Measurements from ENCODE around the gene ROBO4.

ROBO4 gene

DNA sequence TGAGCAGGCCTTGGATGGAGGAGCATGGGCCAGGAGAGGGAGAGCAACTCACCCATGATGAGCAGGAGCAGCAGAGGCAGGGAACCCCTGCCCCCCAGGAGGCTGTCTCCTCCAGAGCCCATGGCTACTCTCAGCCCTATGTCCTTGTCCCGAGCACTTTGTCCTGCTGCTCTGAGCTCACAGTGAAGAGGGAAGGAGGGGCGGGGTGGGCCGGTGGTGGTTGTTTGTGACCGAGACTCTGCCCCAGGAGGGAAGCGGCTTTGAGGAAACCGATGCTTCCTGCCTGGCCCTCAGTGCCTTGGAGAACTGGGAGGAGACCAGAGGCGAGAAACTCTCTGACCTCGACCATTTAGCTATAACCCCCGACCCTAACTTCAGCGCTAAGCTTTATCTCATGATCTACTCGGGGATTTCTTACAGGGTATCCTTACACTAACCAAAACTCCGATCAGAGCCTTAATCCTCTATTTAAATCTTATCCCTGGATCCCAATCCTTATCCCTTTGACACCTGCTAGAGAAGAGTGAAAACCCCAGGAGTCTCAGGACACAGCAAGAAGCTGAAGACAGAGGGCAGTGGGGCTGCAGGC is at the start of gene ROBO4:
Gene ROBO4, minus strand, starts transcription at position 192 of the 589 bp plus-strand sequence. Its CDS starts 70 bp downstream, at position 122.
- DNase-seq = no peak

DNA sequence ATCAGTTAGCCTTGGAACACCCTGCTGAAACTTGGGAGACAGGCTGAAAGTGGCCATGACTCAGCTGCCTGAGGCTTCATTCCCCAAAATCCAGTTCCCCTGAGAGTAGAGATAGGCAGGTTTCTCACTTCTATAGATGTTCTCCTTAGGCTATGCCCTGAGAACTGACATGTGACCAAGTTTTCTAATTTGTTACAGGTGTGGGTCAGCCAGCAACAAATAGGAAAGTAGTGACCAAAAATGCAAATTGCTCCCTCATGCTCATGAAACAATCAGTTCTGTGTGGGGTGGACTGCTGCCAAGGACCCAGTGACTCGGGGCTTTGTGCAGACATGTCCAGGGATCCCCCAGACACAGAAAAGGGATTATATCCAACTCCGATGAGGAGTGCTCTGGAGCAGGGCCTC is 49.1 kb upstream of the ROBO4 start:
- no peak for DNase-seq

DNA sequence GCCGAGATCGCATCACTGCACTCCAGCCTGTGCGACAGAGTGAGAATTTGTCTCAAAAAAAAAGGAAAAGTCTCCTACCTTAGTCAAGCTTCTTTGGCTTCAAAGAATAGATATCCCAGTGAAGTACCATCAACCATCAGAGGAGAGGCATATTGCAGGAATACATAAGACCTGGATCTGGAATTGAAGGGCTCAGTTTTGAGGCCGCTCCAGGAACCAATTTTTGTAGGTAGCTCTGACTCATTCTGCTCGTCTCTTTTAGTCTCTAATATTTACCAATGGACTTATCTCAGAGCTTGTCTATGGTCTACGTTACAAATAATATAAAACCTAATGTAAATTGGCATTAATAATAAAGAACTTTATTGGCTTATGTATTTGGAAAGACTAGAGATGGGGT is 48.2 kb upstream of the ROBO4 start:
- no peak for DNase-seq

DNA sequence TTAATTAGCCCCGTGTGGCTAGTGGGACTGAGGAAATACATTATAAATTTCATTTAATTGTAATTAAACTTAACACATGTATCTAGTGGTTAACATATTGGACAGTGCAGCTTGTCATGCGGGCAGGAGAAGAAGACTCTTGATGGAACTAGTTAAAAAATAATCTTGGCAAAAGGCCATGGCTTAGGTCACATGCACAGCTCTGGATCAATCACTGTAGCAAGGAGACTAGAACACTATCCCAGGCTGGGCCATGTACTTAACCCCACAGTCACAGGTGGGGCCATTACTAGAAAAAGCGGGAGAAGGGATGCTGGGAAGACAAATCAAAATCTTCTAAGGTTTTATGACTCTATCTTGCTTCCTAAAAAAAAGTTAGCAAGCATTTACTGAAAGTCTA is 46.9 kb upstream of the ROBO4 start:
- no peak for DNase-seq

DNA sequence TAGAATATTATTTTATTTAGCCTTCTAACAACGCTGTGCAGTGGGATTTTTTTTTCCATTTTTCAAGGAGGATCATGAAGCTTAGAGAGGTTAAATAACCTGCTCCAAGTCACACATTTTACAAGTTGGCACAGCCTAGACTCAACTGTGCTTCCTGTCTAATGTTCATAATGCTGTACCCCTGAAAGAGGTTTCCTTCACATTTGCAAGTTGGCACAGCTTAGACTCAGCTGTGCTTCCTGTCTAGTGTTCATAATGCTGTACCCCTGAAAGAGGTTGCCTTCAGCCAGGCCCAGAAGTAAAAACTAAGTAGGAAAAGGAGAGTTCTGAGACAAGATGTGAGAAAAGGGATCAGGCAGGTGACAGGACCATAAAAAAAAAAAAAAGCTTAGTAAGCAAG is 46.1 kb upstream of the ROBO4 start:
- DNase-seq = no peak

DNA sequence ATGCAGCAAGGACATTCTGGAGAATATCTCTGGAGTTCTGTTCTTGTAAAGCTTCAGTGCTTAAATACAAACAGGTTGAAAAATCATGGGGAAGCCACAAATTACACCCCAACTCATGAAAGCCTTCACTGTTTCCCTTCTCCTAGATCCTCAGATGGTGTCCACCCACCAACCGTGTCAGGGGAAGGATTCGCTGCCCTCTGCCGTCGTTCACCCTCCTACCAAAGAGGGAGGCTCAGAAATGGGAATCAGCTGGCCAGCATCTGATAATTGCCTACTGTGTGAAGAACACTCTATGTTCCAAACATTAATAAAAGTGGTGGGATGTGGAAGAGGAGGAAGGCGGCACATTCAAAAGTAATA is 45.6 kb upstream of the ROBO4 start:
- no peak for DNase-seq

DNA sequence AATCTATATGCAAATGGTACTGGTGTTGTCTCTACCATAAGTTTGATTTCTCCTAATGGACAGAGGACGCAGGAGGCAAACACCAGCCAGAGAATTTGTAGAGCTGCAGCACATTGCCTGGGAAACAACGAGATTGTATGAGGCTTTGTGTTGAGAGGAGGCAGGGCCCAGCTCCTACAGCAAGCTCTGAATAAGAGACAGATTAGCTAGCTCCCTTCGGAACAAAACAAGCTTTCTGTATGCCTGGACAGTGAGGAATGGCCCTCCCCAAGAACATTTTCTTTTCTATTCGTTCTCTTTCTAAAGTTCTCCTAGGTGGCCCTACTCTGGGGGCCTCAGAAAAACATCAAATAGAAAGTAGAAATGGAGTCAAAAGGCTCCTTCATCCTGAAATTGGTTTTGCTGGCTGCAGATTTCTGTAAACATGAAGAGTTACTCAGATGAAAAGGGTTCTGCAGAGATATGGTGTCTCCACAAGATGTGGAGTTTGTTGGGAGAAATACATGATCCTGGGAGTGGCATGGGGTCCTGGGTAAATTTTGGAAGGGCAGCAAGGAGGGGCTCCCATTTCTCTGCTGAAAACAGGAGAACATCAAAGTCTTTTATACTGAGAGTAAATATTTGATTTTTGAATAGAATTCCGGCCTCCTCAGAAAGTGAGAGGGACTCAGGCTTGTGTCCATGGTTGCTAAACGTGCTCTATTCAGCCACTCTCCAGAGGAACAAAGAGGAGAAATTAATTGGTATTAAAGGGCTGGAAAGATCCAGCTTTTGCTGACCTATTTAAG is 45.0 kb upstream of the ROBO4 start:
- no peak for DNase-seq

DNA sequence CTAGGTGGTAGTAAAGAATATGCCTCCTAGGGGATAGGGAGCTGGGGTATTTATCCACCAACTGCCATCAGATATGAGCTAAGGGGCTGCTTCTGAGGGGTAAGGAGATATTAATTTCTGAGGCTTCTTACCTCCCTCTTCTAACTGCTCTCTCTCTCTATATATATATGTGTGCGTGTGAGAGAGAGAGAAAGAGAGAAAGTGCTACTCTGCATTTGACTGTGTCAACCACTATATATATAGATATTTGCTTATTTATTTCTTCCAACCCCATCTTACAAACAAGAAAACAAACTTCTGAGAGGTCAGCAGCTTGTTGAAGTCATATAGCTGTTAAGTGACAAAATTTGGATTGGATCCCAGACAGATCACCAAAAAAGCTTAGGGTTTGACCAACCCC is 44.0 kb upstream of the ROBO4 start:
- DNase-seq = no peak

DNA sequence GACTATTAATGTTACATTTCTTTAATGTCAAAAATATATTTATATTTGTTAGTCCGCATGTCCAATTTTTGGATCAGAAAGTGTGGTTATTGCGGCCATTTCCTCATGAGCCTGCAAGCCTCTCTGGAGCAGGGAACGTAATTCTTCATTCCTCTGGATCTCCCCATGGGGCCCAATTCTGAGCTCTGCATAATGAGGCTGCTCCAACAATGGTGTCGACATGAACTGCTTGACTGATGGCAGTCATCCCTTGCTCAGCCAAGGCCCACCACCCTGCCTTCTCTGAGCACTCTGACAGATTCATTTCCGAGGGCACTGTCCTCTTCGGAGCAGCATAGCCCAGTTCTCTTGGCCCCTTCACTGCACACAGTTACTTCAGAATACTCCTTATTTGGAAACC is 41.3 kb upstream of the ROBO4 start:
- no peak for DNase-seq

DNA sequence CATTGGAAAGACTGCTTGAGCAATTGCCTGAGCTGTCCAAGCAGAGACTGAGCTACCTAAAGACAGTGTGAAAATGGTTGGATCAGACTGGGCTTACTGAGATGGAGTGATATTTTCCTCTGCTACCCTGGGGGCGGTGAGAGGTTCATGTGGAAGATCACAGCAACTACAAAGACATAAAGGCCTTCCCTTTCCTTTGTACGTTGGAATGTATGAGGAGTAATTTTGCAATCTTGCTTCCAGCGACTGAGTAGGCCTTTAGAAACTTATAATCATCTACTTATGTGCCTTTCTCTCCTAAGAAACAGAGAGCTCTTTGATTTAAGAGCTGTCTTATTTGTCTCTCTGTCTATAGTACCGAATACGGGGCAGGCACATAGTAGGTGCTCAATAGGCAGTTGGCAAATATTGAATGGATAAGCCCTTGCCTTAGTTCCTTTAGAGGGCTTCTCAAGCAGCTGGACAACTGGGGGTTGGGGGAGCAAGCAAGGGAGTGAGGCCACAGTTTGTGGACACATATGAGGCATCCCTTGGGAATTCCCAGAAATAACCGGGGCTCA is 40.6 kb upstream of the ROBO4 start:
- DNase-seq = no peak

DNA sequence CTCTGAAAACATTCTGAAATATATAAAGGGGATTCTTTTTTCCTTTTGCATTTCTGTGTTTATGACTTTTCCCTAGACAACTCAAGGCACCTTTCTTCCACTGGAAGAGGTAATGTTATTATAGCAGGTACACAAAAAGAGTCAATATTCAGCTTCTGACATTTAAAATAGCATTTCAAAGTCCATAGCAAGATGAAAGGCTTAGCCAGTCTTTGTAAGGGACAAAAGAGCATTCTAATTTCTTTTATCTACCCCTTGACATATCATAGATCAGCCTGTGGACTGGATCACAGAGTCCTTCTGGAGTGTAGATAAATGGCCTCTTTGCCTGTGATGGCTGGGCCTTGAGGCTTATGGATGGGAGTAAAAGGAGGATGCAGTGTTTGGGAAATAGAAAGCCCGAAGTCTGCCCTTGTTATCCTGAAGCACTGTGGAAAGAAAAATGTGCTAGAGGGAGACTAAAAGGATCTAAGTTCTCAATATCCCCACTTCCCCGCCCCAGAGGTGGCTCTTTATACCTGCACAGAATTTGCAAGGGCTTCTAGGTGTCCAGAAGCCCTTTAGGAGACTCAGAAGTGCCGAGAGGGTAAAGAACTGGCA is 39.8 kb upstream of the ROBO4 start:
- no peak for DNase-seq

DNA sequence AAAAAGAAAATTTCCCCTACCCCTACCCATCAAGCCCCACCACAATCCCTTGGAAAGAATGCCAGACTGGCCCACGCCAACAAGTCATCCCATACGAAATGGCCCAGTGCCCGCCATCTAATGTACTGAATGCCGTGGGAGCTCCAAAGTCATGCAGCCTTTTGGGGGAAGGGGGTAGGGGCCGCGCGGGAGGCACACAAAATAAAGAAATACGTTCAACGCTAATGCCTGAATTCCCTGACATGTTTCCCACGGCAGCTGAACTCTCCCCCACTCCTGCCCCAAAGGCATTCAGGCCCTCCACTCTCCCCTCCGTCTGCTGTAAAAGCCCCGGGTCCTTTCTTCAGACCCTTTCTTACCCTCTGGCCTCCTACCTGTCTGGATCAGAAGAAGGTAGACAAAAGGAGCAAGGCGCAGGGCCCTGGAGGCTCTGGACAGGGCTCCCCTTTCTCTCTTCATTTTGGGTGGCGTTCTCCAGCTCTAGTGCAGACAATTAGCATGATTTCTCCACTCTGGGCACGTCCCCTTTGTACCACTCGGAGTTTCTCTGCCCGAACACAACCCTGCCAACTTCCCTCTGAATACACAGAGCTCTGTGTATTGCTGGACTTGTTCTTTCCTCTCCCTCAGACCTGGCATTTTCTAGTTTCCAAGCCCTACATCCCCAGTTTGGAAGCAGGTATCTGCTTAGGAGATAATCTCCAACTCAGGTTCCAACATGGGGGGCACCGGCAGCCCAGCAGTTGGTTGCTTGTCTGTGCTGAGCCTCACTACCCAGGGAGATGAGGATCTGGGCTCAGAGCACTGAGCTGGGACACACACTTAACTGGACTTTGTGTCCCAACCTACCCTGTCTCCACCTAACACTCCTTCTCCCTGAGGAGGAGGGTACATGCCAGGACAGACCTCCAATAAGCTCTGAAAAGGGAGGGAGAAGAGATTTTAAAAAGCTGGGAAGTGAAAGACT is 38.2 kb upstream of the ROBO4 start, which contains the start of gene HEPACAM:
Gene HEPACAM, minus strand, starts transcription at position 500 of the 967 bp plus-strand sequence. Its CDS starts 41 bp downstream, at position 459.
- no peak for DNase-seq

DNA sequence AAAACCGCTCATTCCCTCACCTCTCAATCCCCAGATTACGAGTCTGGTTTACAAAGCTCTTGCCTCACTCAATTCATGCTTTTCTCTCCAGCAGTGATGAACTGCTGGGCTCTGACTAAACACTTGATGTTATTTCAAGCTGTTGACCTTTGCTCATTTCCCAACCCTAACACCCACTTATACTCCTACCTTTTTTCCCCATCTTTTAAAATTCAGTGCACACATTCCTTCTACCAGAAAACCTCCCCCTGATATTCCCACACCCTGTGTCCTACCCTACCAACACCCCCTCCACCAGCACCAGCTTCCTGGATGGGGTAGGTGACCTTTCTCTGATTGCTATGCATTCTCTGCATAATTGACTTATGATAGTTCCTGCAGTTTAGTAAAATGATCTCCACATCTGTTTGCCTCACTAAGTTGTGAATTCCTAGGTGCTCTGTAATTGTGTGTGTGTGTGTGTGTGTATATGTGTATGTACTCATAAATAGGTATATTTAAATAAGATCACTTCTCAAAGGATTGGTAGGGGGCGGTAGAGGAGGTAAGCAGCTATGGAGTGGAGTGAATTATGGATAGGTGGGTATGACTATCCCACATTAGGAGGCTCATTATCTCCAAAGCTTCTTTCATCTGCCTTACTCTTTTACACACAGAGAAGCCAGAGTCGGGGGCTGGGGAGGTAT is 37.3 kb upstream of the ROBO4 start:
- DNase-seq = no peak

DNA sequence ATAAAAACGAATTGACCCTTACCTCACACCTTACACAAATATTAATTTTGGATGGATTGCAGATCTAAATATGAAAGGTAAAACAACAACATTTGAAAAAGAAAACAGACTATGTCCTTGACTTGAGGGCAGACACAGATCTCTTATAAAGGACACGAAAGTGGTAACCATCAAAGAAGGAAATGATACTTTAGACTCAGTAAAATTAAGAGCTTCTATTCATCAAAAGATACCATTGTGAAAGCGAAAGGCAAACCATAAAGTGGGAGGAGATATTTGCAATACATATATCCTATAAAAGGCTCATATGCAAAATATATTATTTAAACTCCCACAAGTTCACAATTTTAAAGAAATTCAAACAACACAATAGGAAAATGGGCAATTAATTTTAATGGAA is 33.1 kb upstream of the ROBO4 start:
- DNase-seq = no peak

DNA sequence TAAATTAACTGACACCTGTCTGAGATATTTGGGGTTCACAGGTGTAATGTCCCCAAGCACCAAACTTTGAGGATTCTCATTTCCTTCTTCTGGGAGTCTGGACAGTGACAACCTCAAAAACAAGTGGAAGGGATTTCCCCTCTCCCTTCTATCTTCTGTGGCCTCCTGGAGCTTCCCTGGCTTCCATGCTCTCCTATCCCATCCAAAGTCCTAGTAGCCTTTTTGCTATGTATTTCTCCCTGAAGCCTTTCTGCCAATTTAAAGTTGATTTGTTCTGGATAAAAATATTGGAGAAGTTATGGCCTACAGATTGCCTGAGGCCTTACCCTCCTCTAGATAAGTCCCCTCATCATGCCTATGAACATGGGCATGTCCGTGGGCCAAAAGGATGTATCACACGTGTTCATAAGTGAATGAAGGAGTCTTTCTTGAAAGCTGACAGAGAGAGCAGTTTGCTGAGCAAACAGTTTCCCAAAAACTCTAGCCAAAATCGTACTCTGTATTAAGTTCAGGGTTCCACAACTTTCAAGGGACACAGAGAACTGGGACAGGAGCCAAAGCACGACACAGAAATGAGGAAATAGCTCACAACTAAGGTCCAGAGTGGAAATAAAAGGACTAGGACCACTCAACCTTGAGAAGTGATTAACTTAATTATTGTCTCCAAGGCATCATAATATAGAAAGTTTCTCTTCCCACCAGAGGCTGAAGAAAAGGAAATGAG is 31.4 kb upstream of the ROBO4 start:
- DNase-seq = no peak

DNA sequence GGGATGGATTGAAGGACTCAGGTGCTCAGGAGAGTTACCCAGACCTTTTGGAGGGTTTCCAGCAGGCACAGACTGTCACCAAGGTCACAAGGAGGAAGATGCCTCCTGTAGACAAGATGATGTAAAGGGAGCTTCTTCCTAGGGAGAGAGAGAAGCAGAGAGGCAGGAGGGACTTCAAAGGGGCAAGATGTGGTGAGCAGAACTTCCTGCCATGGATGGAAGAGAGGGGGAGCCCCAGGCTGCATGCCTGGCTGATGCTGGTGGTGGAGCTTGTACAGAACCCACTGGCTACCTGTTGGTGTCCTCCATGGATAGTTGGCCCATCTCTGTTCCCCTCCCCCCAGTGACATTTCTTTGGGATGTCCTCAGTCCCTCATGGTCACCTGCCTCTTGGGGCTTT is 25.6 kb upstream of the ROBO4 start:
- DNase-seq = no peak

DNA sequence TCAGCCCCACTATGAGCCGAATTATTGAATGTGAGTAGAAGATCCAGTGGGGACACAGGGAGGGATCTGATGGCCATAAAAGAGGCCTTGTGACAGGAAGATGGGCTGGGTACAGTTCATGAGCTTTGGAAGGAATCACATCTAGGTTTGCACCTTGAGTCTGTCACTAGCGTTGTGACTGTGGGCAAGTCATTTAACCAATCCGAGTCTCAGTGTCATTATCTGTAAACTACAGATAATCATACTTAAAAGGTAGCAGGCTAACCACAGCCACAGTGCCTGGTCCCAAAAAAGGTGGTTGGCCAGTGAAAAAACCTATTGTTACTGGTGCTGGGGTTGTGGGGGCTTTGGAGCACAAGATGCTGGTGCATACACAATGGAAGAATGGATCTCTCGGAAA is 25.2 kb upstream of the ROBO4 start:
- DNase-seq = no peak

DNA sequence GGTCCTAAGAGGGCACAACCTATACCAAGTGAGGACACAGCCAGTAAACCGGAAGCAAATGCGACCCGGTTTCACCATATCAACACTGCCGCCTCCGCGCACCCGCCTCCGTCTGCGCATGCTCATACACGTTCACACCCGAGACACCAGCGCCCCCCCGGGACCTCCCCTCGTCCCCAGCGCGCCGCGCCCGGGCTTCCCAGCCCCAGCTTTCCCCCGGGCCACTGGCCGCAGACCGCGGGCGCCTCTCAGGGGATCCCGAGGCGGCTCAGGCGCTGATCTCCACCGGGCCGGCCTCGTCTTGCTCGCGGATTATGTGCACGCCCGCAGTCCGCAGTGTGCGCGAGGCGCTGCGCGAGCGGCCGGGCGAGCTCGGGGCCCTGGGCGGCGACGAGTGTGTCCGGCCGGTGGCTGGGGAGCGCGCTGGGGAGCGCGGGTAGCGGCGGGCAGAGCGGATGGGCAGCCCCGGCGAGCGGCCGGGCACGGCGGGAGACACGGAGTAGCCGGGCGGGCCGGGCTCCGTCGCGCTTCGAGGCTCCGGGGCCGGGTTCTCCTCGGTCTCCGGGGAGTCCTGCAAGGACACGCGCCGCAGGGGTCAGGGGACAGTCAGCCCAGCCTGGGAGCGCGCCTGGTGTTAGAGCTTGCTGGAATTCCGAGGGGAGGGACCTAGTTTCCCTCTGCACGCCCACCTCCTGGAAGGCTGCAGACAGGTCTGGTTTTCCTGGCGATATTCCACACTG is 23.4 kb upstream of the ROBO4 start:
- DNase-seq = no peak

DNA sequence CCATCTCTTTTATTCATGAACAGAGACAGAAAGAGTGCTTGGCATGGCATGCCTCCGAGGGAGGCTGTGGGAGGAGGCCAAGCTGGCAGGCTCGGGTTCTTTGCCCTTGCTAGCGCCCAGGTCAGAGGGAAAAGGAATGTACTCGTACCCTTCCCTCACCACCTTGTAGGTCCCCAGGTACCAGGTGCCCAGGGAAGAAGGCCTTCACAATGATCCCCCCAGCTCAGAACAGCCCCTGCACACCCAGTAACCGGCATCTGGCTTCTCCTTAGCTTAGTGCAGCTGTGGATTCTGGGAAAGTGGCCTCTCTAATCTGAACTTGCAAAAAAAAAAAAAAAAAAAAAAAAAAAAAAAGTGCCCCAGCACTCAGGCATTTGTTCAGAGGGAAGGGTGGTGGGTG is 22.7 kb upstream of the ROBO4 start:
- no peak for DNase-seq

DNA sequence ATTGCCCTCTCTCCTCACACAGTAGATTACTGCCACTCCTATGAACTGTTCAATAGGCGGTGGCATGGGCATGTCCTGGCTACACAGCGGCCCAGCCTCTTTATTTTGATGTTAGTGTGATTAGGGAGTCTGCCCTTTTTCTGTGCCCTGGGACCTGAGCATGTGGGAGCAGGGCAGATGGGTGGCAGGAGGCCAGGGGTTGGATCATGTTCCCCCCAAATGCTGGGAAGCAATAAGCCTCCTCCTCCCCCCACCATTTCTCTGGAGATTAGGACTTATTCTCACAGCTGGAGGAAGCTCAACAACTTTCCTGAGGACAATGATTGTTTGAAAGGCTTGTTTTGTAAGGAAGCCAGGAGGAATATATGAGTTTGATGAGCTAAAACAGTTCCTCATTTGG is 22.2 kb upstream of the ROBO4 start:
- no peak for DNase-seq

DNA sequence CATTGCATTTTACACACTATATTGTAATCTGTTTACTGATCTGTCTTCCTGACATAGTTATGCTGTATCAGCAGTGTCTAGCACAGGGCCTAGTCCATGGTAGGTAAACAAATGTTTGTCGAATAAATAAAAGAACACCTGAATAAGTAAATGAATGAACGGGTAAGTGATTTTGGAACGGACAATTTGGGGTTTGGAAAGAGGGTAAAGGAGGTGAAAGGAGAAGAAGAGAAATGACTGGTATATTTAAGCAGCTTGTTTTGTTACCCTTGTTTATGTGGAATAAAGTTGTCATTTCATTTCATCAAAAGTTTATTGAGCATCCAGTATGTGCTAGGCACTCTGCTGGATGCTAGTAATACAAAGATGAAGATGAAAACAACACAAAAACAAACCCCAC is 21.3 kb upstream of the ROBO4 start, which contains the start of gene HEPN1:
Gene HEPN1, plus strand, starts transcription at position 301 of the 400 bp plus-strand sequence.
- no peak for DNase-seq
